ENCODE results near the gene NRXN3.

- TF ChIP-seq FOXM1 (IDR thresholded peaks at IDR 0.05; ENCODE audit: low read depth) (no peak), CTCF (IDR thresholded peaks at IDR 0.05) (no peak), RAD21 (IDR thresholded peaks at IDR 0.05; ENCODE audit: low read length) (no peak), NFIC (IDR thresholded peaks at IDR 0.05; ENCODE audit: borderline replicate concordance) (no peak), EP300 (IDR thresholded peaks at IDR 0.05; ENCODE audit: borderline replicate concordance in 1 of 2, low read depth in 1 of 2, low read length in 1 of 2) (no peak), POLR2AphosphoS5 (IDR thresholded peaks at IDR 0.05; ENCODE audit: low read depth, low read length) (no peak), NRF1 (IDR thresholded peaks at IDR 0.05; ENCODE audit: low read depth, low read length) (no peak), TAF1 (IDR thresholded peaks at IDR 0.05; ENCODE audit: borderline replicate concordance, low read depth, low read length) (no peak), ELF1 (IDR thresholded peaks at IDR 0.05) (no peak)
- TF ChIP-seq, protein P1, sequence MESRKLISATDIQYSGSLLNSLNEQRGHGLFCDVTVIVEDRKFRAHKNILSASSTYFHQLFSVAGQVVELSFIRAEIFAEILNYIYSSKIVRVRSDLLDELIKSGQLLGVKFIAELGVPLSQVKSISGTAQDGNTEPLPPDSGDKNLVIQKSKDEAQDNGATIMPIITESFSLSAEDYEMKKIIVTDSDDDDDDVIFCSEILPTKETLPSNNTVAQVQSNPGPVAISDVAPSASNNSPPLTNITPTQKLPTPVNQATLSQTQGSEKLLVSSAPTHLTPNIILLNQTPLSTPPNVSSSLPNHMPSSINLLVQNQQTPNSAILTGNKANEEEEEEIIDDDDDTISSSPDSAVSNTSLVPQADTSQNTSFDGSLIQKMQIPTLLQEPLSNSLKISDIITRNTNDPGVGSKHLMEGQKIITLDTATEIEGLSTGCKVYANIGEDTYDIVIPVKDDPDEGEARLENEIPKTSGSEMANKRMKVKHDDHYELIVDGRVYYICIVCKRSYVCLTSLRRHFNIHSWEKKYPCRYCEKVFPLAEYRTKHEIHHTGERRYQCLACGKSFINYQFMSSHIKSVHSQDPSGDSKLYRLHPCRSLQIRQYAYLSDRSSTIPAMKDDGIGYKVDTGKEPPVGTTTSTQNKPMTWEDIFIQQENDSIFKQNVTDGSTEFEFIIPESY (IDR thresholded peaks at IDR 0.05; ENCODE audit: borderline replicate concordance, low read depth), result no peak
- TF ChIP-seq, protein P2, sequence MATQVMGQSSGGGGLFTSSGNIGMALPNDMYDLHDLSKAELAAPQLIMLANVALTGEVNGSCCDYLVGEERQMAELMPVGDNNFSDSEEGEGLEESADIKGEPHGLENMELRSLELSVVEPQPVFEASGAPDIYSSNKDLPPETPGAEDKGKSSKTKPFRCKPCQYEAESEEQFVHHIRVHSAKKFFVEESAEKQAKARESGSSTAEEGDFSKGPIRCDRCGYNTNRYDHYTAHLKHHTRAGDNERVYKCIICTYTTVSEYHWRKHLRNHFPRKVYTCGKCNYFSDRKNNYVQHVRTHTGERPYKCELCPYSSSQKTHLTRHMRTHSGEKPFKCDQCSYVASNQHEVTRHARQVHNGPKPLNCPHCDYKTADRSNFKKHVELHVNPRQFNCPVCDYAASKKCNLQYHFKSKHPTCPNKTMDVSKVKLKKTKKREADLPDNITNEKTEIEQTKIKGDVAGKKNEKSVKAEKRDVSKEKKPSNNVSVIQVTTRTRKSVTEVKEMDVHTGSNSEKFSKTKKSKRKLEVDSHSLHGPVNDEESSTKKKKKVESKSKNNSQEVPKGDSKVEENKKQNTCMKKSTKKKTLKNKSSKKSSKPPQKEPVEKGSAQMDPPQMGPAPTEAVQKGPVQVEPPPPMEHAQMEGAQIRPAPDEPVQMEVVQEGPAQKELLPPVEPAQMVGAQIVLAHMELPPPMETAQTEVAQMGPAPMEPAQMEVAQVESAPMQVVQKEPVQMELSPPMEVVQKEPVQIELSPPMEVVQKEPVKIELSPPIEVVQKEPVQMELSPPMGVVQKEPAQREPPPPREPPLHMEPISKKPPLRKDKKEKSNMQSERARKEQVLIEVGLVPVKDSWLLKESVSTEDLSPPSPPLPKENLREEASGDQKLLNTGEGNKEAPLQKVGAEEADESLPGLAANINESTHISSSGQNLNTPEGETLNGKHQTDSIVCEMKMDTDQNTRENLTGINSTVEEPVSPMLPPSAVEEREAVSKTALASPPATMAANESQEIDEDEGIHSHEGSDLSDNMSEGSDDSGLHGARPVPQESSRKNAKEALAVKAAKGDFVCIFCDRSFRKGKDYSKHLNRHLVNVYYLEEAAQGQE (IDR thresholded peaks at IDR 0.05; ENCODE audit: low read depth, low read length), result no peak
- TF ChIP-seq, protein P3, sequence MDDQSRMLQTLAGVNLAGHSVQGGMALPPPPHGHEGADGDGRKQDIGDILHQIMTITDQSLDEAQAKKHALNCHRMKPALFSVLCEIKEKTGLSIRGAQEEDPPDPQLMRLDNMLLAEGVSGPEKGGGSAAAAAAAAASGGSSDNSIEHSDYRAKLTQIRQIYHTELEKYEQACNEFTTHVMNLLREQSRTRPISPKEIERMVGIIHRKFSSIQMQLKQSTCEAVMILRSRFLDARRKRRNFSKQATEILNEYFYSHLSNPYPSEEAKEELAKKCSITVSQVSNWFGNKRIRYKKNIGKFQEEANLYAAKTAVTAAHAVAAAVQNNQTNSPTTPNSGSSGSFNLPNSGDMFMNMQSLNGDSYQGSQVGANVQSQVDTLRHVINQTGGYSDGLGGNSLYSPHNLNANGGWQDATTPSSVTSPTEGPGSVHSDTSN (IDR thresholded peaks at IDR 0.05), result no peak
Observed at GRCh38 chr14:78917462-78917861, 747.3 kb downstream of the NRXN3 start.

All from SK-N-SH (cell line).